Stomach (tissue), 9 donors: Measurements from ENCODE around the gene PRKCZ. TPM values are rescaled to one million over a fixed set of nuclear protein-coding genes. Genes with fewer than 3 reads are reported as not detected.

Experiments used
- DNase-seq, 2 donors: peaks; one replicate each; pipeline versions ENCODE4 v3.0.0 to v3.0.0-alpha.2; 2013 to 2019
- H3K27ac ChIP-seq, 5 donors: fragments of 200-600 bp in 4 of 5; sonication (generic) in 4 of 5; one replicate each; pipeline ENCODE4 v1.5.1; 2013 to 2019; ENCODE audit warnings: mild to moderate bottlenecking in 1 of 5, moderate library complexity in 1 of 5
- H3K27me3 ChIP-seq, 3 donors: fragments of 200-600 bp; sonication (generic); one replicate each; pipeline ENCODE4 v1.5.1; 2017 to 2019; ENCODE audit warnings: mixed run types in 1 of 3
- H3K36me3 ChIP-seq, 4 donors: fragments of 200-600 bp; sonication (generic); 1 replicate in 3 of 4; 2 replicates in 1 of 4; pipeline ENCODE4 v1.5.1; 2016 to 2019
- H3K4me1 ChIP-seq, 4 donors: fragments of 200-600 bp; sonication (generic); one replicate each; pipeline ENCODE4 v1.5.1; 2016 to 2019
- H3K4me3 ChIP-seq, 4 donors: fragments of 200-600 bp; sonication (generic) in 3 of 4; one replicate each; pipeline ENCODE4 v1.5.1; 2016 to 2019; ENCODE audit warnings: mild to moderate bottlenecking in 1 of 4
- H3K9me3 ChIP-seq, 4 donors: fragments of 200-600 bp; sonication (generic); one replicate each; pipeline ENCODE4 v1.5.1; 2016 to 2019
- CTCF ChIP-seq, 7 experiments: fragments of 450-650 bp in 4 of 7; fragments of 200-600 bp in 3 of 7; sonication (generic) in 3 of 7; IDR thresholded peaks; one replicate each; pipeline ENCODE4 v1.5.1; 2016 to 2019; ENCODE audit warnings: antibody characterized with exemption in 7 of 7, control low read depth in 2 of 7, mild to moderate bottlenecking in 1 of 7
- EP300 ChIP-seq: sonication (generic); formaldehyde crosslinking; IDR thresholded peaks from one replicate; pipeline ENCODE4 v1.6.1; 2017; ENCODE audit warnings: antibody characterized with exemption
- POLR2A ChIP-seq, 4 donors: fragments of 450-650 bp; IDR thresholded peaks; one replicate each; pipeline ENCODE4 v1.6.1; 2016; ENCODE audit warnings: antibody characterized with exemption in 4 of 4, control low read depth in 2 of 4, mild to moderate bottlenecking in 1 of 4, moderate library complexity in 1 of 4
- POLR2AphosphoS5 ChIP-seq, 3 donors: sonication (generic); formaldehyde crosslinking; IDR thresholded peaks; one replicate each; pipeline ENCODE4 v1.6.1; 2016; ENCODE audit warnings: antibody characterized with exemption in 3 of 3
- whole genome bisulfite sequencing, 5 donors: extraction: QIAGEN DNeasy Blood & Tissue Kit in 3 of 5; methylation state at CpG; one replicate each; pipeline versions ENCODE4 v1.1.5 to v1.1.7; 2013 to 2018; 5-methylcytosine and 5-hydroxymethylcytosine counted together
- intact Hi-C: fragments of 100-400 bp; cut with DNase I; formaldehyde crosslinking; loops from one replicate; pipeline ENCODE4 v1.15.1; 2023; ENCODE audit warnings: low total_unique reads
- polyA plus RNA-seq, 3 donors: library from polyadenylated mRNA; stranded (reverse); fragments of 200-250 nt; gene quantifications; one replicate each; pipeline ENCODE4 v1.2.3, GENCODE V29; 2013
- total RNA-seq, 5 donors: library from RNA; depleted of rRNA; stranded (reverse); fragments of >200 nt; gene quantifications; one replicate each; pipeline versions ENCODE4 v1.1.0 to v1.2.3, GENCODE V29; 2014 to 2016
- donor health status: healthy with polysubstance abuse.
- donor health status: Bipolar disorder and iron deficiency.
- donor health status: healthy.

The PRKCZ gene
- total and polyA plus RNA-seq, 8 donors, result 11.1 to 55.8 (median 25.5) TPM

GRCh38 chr1:2095394-2095793 lies 45.2 kb downstream of the PRKCZ start:
- no peak overlapping the region for H3K4me3 ChIP-seq
- 85 to 93% (median 93%) methylated on average over 15 to 17 of the region's 17 CpGs for WGBS, 5 donors
- no peaks in the 10 kb centered on the region for H3K4me1 ChIP-seq
- H3K27ac ChIP-seq, result no peak overlapping the region
- TF ChIP-seq CTCF (IDR thresholded peaks at IDR 0.05), result no peak
- no peak for TF ChIP-seq POLR2AphosphoS5 (IDR thresholded peaks at IDR 0.05)
- TF ChIP-seq EP300, result no peak
- TF ChIP-seq POLR2A (IDR thresholded peaks at IDR 0.05), result no peak
- peaks cover 0 to 25% (median 14%) of the 10 kb centered on the region in 4 donors for H3K9me3 ChIP-seq
- intact Hi-C loops, result no loop called here
- DNase-seq, result no peak
- H3K27me3 ChIP-seq, result no peaks in the 10 kb centered on the region
- H3K36me3 ChIP-seq, result peaks cover 0 to 20% (median 6%) of the 10 kb centered on the region in 4 donors

GRCh38 chr1:2095981-2096736 lies 45.9 kb downstream of the PRKCZ start:
- intact Hi-C loops, result no loop called here
- TF ChIP-seq EP300 (no peak), POLR2AphosphoS5 (IDR thresholded peaks at IDR 0.05) (no peak), CTCF (IDR thresholded peaks at IDR 0.05) (no peak), POLR2A (IDR thresholded peaks at IDR 0.05) (no peak)
- H3K36me3 ChIP-seq, result peaks cover 0 to 20% (median 6%) of the 10 kb centered on the region in 4 donors
- H3K4me3 ChIP-seq, result no peak overlapping the region
- no peak overlapping the region for H3K27ac ChIP-seq
- no peak for DNase-seq
- 93 to 97% (median 96%) methylated on average over 18 to 34 of the region's 34 CpGs for WGBS, 5 donors
- H3K9me3 ChIP-seq, result peaks cover 0 to 25% (median 14%) of the 10 kb centered on the region in 4 donors
- no peaks in the 10 kb centered on the region for H3K4me1 ChIP-seq
- H3K27me3 ChIP-seq, result no peaks in the 10 kb centered on the region

GRCh38 chr1:2097386-2098300 lies 47.4 kb downstream of the PRKCZ start:
- TF ChIP-seq EP300, result no peak
- no peak for TF ChIP-seq POLR2AphosphoS5 (IDR thresholded peaks at IDR 0.05)
- TF ChIP-seq POLR2A (IDR thresholded peaks at IDR 0.05), result no peak
- no peak for TF ChIP-seq CTCF (IDR thresholded peaks at IDR 0.05)
- no peak overlapping the region for H3K4me3 ChIP-seq
- no peaks in the 10 kb centered on the region for H3K4me1 ChIP-seq
- H3K27me3 ChIP-seq, result no peaks in the 10 kb centered on the region
- intact Hi-C loops, result no loop called here
- peaks cover 0 to 20% (median 6%) of the 10 kb centered on the region in 4 donors for H3K36me3 ChIP-seq
- DNase-seq, result no peak
- peaks cover 0 to 25% (median 14%) of the 10 kb centered on the region in 4 donors for H3K9me3 ChIP-seq
- WGBS, 5 donors, result 95 to 98% (median 96%) methylated on average over 16 to 26 of the region's 26 CpGs
- H3K27ac ChIP-seq, result peak overlapping the region in 1 of 5 donors; percentile 20

- Histone ChIP-seq H3K36me3 (peaks cover 0 to 20% (median 6%) of the 10 kb centered on the region in 4 donors), H3K4me1 (no peaks in the 10 kb centered on the region), H3K9me3 (peaks cover 0 to 25% (median 14%) of the 10 kb centered on the region in 4 donors), H3K27me3 (no peaks in the 10 kb centered on the region), H3K27ac (peak overlapping the region in 1 of 5 donors; percentile 20), H3K4me3 (no peak overlapping the region)
- no peak for DNase-seq
- intact Hi-C loops, result no loop called here
- 84 to 93% (median 88%) methylated on average over 11 of the region's 11 CpGs for WGBS, 5 donors
- TF ChIP-seq CTCF (IDR thresholded peaks at IDR 0.05) (no peak), POLR2A (IDR thresholded peaks at IDR 0.05) (no peak), EP300 (no peak), POLR2AphosphoS5 (IDR thresholded peaks at IDR 0.05) (no peak)
These were observed 48.1 kb downstream of the PRKCZ start for GRCh38 chr1:2098301-2098698.
